ENCODE measurements around the gene IL12RB2.

IL12RB2 gene

GRCh38 chr1:67441739-67442281 is 134.1 kb downstream of the IL12RB2 start:
- no peak for TF ChIP-seq POLR2AphosphoS5 (IDR thresholded peaks at IDR 0.05; ENCODE audit: low read depth, low read length)
- no peak for TF ChIP-seq FOXP2 (optimal IDR thresholded peaks at IDR 0.05; ENCODE audit: borderline replicate concordance, extremely low read depth, extremely low read length, insufficient read depth)
- TF ChIP-seq TAF1 (IDR thresholded peaks at IDR 0.05; ENCODE audit: borderline replicate concordance, insufficient read depth, low read length): no peak
- TF ChIP-seq REST (IDR thresholded peaks at IDR 0.05; ENCODE audit: insufficient read depth in 1 of 2, low read depth in 2 of 2, low read length in 2 of 2): no peak
- TF ChIP-seq SIN3A (IDR thresholded peaks at IDR 0.05; ENCODE audit: borderline replicate concordance, insufficient read depth, low read length): no peak

All from PFSK-1 (cell line).